ENCODE data around the gene TMX4. TPM values are rescaled to one million over a fixed set of nuclear protein-coding genes. Genes with fewer than 3 reads are reported as not detected.
A peak's percentile ranks its signal among the peaks of the same experiment; 100 is the strongest.
"Not testable (repeated sequence)": the region's sequence is repeated elsewhere in the genome, so short reads cannot be mapped to it uniquely, and the experiment has no call there.

TMX4 gene
- total and polyA plus RNA-seq, 11 donors, result 35.1 to 279 (median 103) TPM

DNA sequence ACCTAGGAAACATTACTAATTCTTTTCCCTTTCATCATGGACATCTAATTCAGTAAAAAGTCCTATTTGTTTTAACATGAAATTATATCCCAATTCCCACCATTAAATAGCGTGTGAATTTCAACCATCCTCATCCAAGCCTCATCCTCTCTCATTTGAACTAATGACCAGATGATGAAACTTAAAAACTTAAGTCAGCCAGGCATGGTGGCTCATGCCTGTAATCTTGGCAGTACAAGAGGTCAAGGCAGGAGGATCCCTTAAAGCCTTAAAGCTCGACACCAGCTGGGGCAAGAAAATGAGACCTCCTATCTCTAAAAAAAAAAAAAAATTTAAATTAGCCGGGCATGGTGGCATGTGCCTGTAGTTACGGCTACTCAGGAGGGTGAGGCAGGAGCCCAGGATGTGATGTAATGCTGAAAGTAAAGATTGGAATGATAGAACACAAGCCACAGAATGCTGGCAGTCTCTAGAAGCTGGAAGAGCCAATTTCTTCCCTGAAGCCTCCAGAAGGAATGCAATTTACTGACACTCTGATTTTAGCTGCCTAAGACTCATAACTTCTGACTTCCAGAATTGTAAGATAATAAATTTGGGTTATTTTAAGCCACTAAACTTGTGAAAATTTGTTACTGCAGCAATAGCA is 52.2 kb downstream of the TMX4 start:
- H3K4me3 ChIP-seq, result no peak overlapping the region
- no peak overlapping the region for H3K27ac ChIP-seq
- DNase-seq (no peak), ATAC-seq (peak in 3 of 4 donors; percentile 30 to 52 (median 45))
- H3K9me3 ChIP-seq, result no peaks in the 10 kb centered on the region
- no peak for TF ChIP-seq POLR2A (IDR thresholded peaks at IDR 0.05)
- TF ChIP-seq, protein P1, sequence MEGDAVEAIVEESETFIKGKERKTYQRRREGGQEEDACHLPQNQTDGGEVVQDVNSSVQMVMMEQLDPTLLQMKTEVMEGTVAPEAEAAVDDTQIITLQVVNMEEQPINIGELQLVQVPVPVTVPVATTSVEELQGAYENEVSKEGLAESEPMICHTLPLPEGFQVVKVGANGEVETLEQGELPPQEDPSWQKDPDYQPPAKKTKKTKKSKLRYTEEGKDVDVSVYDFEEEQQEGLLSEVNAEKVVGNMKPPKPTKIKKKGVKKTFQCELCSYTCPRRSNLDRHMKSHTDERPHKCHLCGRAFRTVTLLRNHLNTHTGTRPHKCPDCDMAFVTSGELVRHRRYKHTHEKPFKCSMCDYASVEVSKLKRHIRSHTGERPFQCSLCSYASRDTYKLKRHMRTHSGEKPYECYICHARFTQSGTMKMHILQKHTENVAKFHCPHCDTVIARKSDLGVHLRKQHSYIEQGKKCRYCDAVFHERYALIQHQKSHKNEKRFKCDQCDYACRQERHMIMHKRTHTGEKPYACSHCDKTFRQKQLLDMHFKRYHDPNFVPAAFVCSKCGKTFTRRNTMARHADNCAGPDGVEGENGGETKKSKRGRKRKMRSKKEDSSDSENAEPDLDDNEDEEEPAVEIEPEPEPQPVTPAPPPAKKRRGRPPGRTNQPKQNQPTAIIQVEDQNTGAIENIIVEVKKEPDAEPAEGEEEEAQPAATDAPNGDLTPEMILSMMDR (IDR thresholded peaks at IDR 0.05), result no peak
- intact Hi-C loops (cut with DNase I), result no loop called here
- no peaks in the 10 kb centered on the region for H3K27me3 ChIP-seq
- 60 to 74% (median 67%) methylated on average over 4 of the region's 4 CpGs for WGBS, 4 donors
- H3K4me1 ChIP-seq, result no peaks in the 10 kb centered on the region
- H3K36me3 ChIP-seq, result no peaks in the 10 kb centered on the region

DNA sequence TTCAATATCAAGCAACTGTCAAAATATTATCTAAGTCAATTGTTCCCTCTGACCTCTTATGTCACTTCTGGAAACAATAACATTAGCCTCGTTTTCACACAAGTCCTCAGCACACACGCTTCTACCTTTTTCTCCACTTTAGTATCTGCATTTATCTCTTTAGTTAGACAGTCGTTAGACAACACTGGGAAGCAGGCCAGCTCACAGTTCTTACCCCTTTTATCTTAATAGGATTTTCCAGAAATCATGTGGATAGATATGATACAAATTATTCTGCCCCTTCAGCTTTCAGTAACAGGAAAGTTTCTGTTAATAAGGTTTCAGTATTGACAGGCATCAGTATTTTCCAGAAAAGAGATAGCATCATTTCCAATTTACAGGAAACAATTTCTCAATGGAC is 53.4 kb downstream of the TMX4 start:
- DNase-seq (no peak), ATAC-seq (no peak)
- Histone ChIP-seq H3K36me3 (no peaks in the 10 kb centered on the region), H3K27ac (no peak overlapping the region), H3K4me3 (no peak overlapping the region), H3K9me3 (no peaks in the 10 kb centered on the region), H3K27me3 (no peaks in the 10 kb centered on the region), H3K4me1 (no peaks in the 10 kb centered on the region)
- WGBS, 4 donors, result 16 to 26% (median 22%) methylated on average over 3 of the region's 3 CpGs
- TF ChIP-seq, protein P1 (IDR thresholded peaks at IDR 0.05), result no peak
- TF ChIP-seq POLR2A (IDR thresholded peaks at IDR 0.05), result no peak
- intact Hi-C loops (cut with DNase I), result no loop called here

DNA sequence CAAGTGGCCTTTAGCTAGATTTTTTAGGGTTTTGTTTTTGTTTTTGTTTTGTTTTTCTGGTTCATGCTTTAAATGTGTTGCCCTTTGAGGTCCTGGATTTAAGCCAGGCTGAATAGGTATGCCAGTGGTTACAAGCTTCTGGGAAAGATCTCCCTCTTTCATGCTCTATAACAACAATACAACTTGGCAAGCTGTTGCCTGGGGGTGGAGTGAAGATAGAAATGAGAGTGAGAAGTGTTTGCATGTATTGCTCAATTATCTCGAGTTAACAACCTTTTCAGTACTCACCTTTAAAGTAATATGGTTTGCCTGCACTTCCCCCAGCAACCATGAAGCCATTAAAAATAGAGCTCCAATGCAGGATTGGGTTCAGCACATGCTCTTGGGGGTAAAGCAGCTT is 60.1 kb downstream of the TMX4 start:
- DNase-seq, result no peak
- no peaks in the 10 kb centered on the region for H3K4me1 ChIP-seq
- TF ChIP-seq, protein P1 (IDR thresholded peaks at IDR 0.05), result no peak
- TF ChIP-seq POLR2A (IDR thresholded peaks at IDR 0.05), result no peak
- 39 to 47% (median 44%) methylated on average over 1 of the region's 1 CpG for WGBS, 4 donors
- H3K4me3 ChIP-seq, result no peak overlapping the region
- peaks cover 0 to 6% (median 0%) of the 10 kb centered on the region in 12 donors for H3K9me3 ChIP-seq
- no peak for ATAC-seq
- intact Hi-C loops (cut with DNase I), result no loop called here
- peaks cover 0 to 3% (median 0%) of the 10 kb centered on the region in 9 donors for H3K27me3 ChIP-seq
- no peak overlapping the region for H3K27ac ChIP-seq
- no peaks in the 10 kb centered on the region for H3K36me3 ChIP-seq

DNA sequence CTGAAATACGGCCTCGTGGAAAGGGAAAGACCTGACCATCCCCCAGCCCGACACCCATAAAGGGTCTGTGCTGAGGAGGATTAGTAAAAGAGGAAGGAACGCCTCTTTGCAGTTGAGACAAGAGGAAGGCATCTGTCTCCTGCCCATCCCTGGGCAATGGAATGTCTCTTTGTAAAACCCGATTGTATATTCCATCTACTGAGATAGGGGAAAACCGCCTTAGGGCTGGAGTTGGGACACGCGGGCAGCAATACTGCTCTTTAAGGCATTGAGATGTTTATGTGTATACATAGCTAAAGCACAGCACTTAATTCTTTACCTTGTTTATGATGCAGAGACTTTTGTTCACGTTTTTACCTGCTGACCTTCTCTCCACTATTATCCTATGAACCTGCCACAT is 63.0 kb downstream of the TMX4 start:
- H3K4me3 ChIP-seq; ATAC-seq; H3K27me3 ChIP-seq; H3K36me3 ChIP-seq; intact Hi-C loops (cut with DNase I); DNase-seq; H3K4me1 ChIP-seq; H3K27ac ChIP-seq: not testable (repeated sequence)
- peaks cover 0 to 13% (median 0%) of the 10 kb centered on the region in 12 donors for H3K9me3 ChIP-seq
- WGBS, 4 donors, result 79 to 85% (median 81%) methylated on average over 9 of the region's 9 CpGs

DNA sequence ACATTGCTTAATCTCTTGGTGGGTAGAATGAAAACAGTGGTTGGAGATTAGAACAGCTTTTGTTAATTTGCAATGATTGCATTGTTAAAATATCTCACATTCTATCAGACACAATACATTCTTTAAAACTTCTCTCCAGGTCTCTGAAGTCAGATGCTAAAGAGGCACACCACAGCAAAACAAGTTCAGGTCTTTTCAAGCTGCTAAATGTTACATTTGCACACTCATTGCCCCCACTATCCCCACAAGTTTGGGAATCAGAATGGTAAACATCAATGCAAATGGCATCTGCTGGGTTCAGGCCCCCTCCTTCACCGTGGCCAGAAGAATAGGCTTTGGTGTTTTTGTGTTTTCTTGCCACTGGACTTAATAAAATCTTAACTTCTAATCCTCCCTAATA is 69.2 kb downstream of the TMX4 start:
- intact Hi-C loops (cut with DNase I), result no loop called here
- Histone ChIP-seq H3K4me3 (no peak overlapping the region), H3K27ac (no peak overlapping the region), H3K36me3 (no peaks in the 10 kb centered on the region), H3K9me3 (peaks cover 0 to 17% (median 5%) of the 10 kb centered on the region in 12 donors), H3K4me1 (no peaks in the 10 kb centered on the region), H3K27me3 (no peaks in the 10 kb centered on the region)
- DNase-seq (no peak), ATAC-seq (no peak)
- TF ChIP-seq, protein P1 (IDR thresholded peaks at IDR 0.05), result no peak
- no peak for TF ChIP-seq POLR2A (IDR thresholded peaks at IDR 0.05)
- WGBS, 4 donors, result 68 to 78% (median 73%) methylated on average over 1 of the region's 1 CpG
